Common myeloid progenitor, CD34-positive (primary cell): ENCODE data around the gene KCNQ4.

Experiments used
- CTCF ChIA-PET: fragments of 350-600 bp; sonication (Branson Sonifier 250); formaldehyde crosslinking; loops from one replicate; lab custom pipeline; 2021; ENCODE audit warnings: antibody characterized with exemption; lab: Charles Lee
- POLR2A ChIA-PET: fragments of 350-600 bp; sonication (Branson Sonifier 250); formaldehyde crosslinking; loops from one replicate; lab custom pipeline; 2021; ENCODE audit warnings: antibody characterized with exemption; lab: Charles Lee
- DNase-seq, 3 donors: peaks; one replicate each; pipeline versions ENCODE4 v3.0.0 to v3.0.0-alpha.2; 2013
- H3K27ac ChIP-seq, 2 experiments: 1 replicate in 1 of 2; 2 replicates in 1 of 2; pipeline ENCODE4 v1.7.0; 2013; ENCODE audit warnings: inconsistent platforms in 2 of 2, low read length in 2 of 2, mild to moderate bottlenecking in 2 of 2, low read depth in 1 of 2, moderate library complexity in 1 of 2; ENCODE audit not compliant: severe bottlenecking in 2 of 2, insufficient read depth in 1 of 2, poor library complexity in 1 of 2
- H3K27me3 ChIP-seq, 5 experiments: replicated peaks in 2 of 5; 1 replicate in 3 of 5; 2 replicates in 2 of 5; pipeline versions ENCODE4 v1.6.1 to v1.7.0; 2013; ENCODE audit warnings: low read length in 4 of 5, mild to moderate bottlenecking in 2 of 5, moderate library complexity in 2 of 5, inconsistent platforms in 1 of 5; ENCODE audit not compliant: insufficient read depth in 5 of 5, control insufficient read depth in 4 of 5
- H3K36me3 ChIP-seq, 4 experiments: 1 replicate in 2 of 4; 2 replicates in 2 of 4; pipeline versions ENCODE4 v1.6.1 to v1.7.0; 2013; ENCODE audit warnings: low read length in 3 of 4, control low read depth in 1 of 4, mild to moderate bottlenecking in 1 of 4; ENCODE audit not compliant: control insufficient read depth in 4 of 4, insufficient read depth in 4 of 4
- H3K4me1 ChIP-seq, 4 experiments: 1 replicate in 3 of 4; 2 replicates in 1 of 4; pipeline versions ENCODE4 v1.6.1 to v1.7.1; 2013; ENCODE audit warnings: low read length in 3 of 4, mild to moderate bottlenecking in 3 of 4, control low read depth in 1 of 4, inconsistent platforms in 1 of 4, moderate library complexity in 1 of 4; ENCODE audit not compliant: control insufficient read depth in 4 of 4, insufficient read depth in 4 of 4; ENCODE audit errors: control extremely low read depth in 1 of 4
- H3K4me3 ChIP-seq, 7 experiments: 1 replicate in 4 of 7; 2 replicates in 3 of 7; pipeline versions ENCODE4 v1.5.1 to v1.7.0; 2013; ENCODE audit warnings: mild to moderate bottlenecking in 7 of 7, low read length in 6 of 7, moderate library complexity in 6 of 7, inconsistent platforms in 2 of 7, low read depth in 2 of 7, control low read depth in 1 of 7; ENCODE audit not compliant: insufficient read depth in 4 of 7, control insufficient read depth in 1 of 7; ENCODE audit errors: extremely low read depth in 1 of 7
- H3K9me3 ChIP-seq, 5 experiments: 1 replicate in 4 of 5; 2 replicates in 1 of 5; pipeline versions ENCODE4 v1.6.1 to v1.7.1; 2013; ENCODE audit warnings: low read length in 4 of 5, mild to moderate bottlenecking in 2 of 5, inconsistent platforms in 1 of 5, low read depth in 1 of 5, moderate library complexity in 1 of 5; ENCODE audit not compliant: control insufficient read depth in 4 of 5, insufficient read depth in 2 of 5; ENCODE audit errors: control extremely low read depth in 1 of 5
- WGBS: methylation state at CpG from one replicate; pipeline ENCODE4 v1.1.5; 2013; ENCODE audit not compliant: insufficient coverage; 5-methylcytosine and 5-hydroxymethylcytosine counted together

The KCNQ4 gene

GRCh38 chr1:40822890-40823289 lies 39.3 kb downstream of the KCNQ4 start:
- Histone ChIP-seq H3K4me1 (peaks cover 0 to 49% (median 40%) of the 10 kb centered on the region in 4 experiments), H3K27me3 (peaks cover 0 to 14% (median 7%) of the 10 kb centered on the region in 5 experiments), H3K9me3 (no peaks in the 10 kb centered on the region), H3K36me3 (no peaks in the 10 kb centered on the region), H3K4me3 (no peak overlapping the region), H3K27ac (no peak overlapping the region)
- ChIA-PET POLR2A (no interaction called here), CTCF (interaction anchor here (3.5 kb wide), 1 partner anchor 50 kb away, joined by 21 read pairs; no protein-coding TSS in a partner anchor)
- DNase-seq: no peak
- over 99% methylated on average over 11 of the region's 12 CpGs for WGBS

GRCh38 chr1:40823345-40823744 lies 39.8 kb downstream of the KCNQ4 start:
- H3K27me3 ChIP-seq: peaks cover 0 to 9% (median 5%) of the 10 kb centered on the region in 5 experiments
- WGBS: 83% methylated on average over 3 of the region's 4 CpGs
- no peak overlapping the region for H3K4me3 ChIP-seq
- no peak overlapping the region for H3K27ac ChIP-seq
- peaks cover 0 to 45% (median 37%) of the 10 kb centered on the region in 4 experiments for H3K4me1 ChIP-seq
- POLR2A ChIA-PET: no interaction called here
- DNase-seq: no peak
- CTCF ChIA-PET: interaction anchor here (3.5 kb wide), 1 partner anchor 50 kb away, joined by 21 read pairs; no protein-coding TSS in a partner anchor
- no peaks in the 10 kb centered on the region for H3K9me3 ChIP-seq
- H3K36me3 ChIP-seq: no peaks in the 10 kb centered on the region

GRCh38 chr1:40823983-40824382 lies 40.4 kb downstream of the KCNQ4 start:
- CTCF ChIA-PET: interaction anchor here (0.9 to 3.5 kb wide), 3 partner anchors 10 to 51 kb away, joined by 3 to 21 read pairs (median 3); no protein-coding TSS in a partner anchor
- no peak overlapping the region for H3K4me3 ChIP-seq

GRCh38 chr1:40824591-40825434 lies 41.2 kb downstream of the KCNQ4 start:
- DNase-seq: no peak
- no peak overlapping the region for H3K27ac ChIP-seq
- peaks cover 0 to 39% (median 29%) of the 10 kb centered on the region in 4 experiments for H3K4me1 ChIP-seq
- ChIA-PET CTCF (interaction anchor here (0.6 to 3.5 kb wide), 6 partner anchors 9 to 69 kb away, joined by 3 to 21 read pairs (median 3); no protein-coding TSS in a partner anchor), POLR2A (interaction anchor here (0.6 kb wide), 1 partner anchor 9 kb away, joined by 5 read pairs; no protein-coding TSS in a partner anchor)
- WGBS: 86% methylated on average over 14 of the region's 18 CpGs
- no peaks in the 10 kb centered on the region for H3K36me3 ChIP-seq
- H3K4me3 ChIP-seq: peak overlapping the region in 1 of 7 experiments; percentile 23
- H3K27me3 ChIP-seq: no peaks in the 10 kb centered on the region
- H3K9me3 ChIP-seq: no peaks in the 10 kb centered on the region

More at GRCh38 chr1:40823983-40824382, 40.4 kb downstream of the KCNQ4 start:
- H3K4me1 ChIP-seq: peaks cover 0 to 39% (median 32%) of the 10 kb centered on the region in 4 experiments
- no peak overlapping the region for H3K27ac ChIP-seq
- POLR2A ChIA-PET: no interaction called here
- no peak for DNase-seq
- H3K36me3 ChIP-seq: no peaks in the 10 kb centered on the region
- H3K27me3 ChIP-seq: peaks cover 0 to 7% (median 5%) of the 10 kb centered on the region in 5 experiments
- H3K9me3 ChIP-seq: no peaks in the 10 kb centered on the region
- 98% methylated on average over 13 of the region's 17 CpGs for WGBS

- H3K36me3 ChIP-seq: no peaks in the 10 kb centered on the region
- peak in 2 of 3 donors; percentile 66 to 71 for DNase-seq
- H3K27ac ChIP-seq: no peak overlapping the region
- H3K27me3 ChIP-seq: no peaks in the 10 kb centered on the region
- no peaks in the 10 kb centered on the region for H3K9me3 ChIP-seq
- POLR2A ChIA-PET: interaction anchor here (0.6 to 0.7 kb wide), 2 partner anchors 8 to 1065 kb away, joined by 3 to 5 read pairs; no protein-coding TSS in a partner anchor
- peaks cover 0 to 33% (median 28%) of the 10 kb centered on the region in 4 experiments for H3K4me1 ChIP-seq
- peak overlapping the region in 1 of 7 experiments; percentile 23 for H3K4me3 ChIP-seq
- WGBS: 36% methylated on average over 3 of the region's 3 CpGs
- CTCF ChIA-PET: interaction anchor here (0.9 to 3.5 kb wide), 3 partner anchors 24 to 52 kb away, joined by 3 to 21 read pairs (median 4); no protein-coding TSS in a partner anchor
These were observed 41.8 kb downstream of the KCNQ4 start for GRCh38 chr1:40825435-40825788.

GRCh38 chr1:40825996-40826395 lies 42.4 kb downstream of the KCNQ4 start:
- H3K27me3 ChIP-seq: no peaks in the 10 kb centered on the region
- POLR2A ChIA-PET: interaction anchor here (0.7 kb wide), 1 partner anchor 1066 kb away, joined by 3 read pairs; no protein-coding TSS in a partner anchor
- no peaks in the 10 kb centered on the region for H3K9me3 ChIP-seq
- CTCF ChIA-PET: interaction anchor here (1.4 to 3.5 kb wide), 2 partner anchors 24 to 53 kb away, joined by 4 to 21 read pairs; no protein-coding TSS in a partner anchor
- no peak overlapping the region for H3K27ac ChIP-seq
- H3K4me3 ChIP-seq: no peak overlapping the region
- peaks cover 0 to 28% (median 24%) of the 10 kb centered on the region in 4 experiments for H3K4me1 ChIP-seq
- no peaks in the 10 kb centered on the region for H3K36me3 ChIP-seq
- DNase-seq: no peak
- no CpG with 5 or more reads among the region's 5 CpGs for WGBS
